NCI-H774 (cell line): ENCODE data around the gene GSTM1.
"Not testable (repeated sequence)": the region's sequence is repeated elsewhere in the genome, so short reads cannot be mapped to it uniquely, and the experiment has no call there.

Experiments used
- DNase-seq: peaks from one replicate; lab custom pipeline; 2025; lab: John Stamatoyannopoulos, UW

Gene GSTM1

GRCh38 chr1:109697861-109698260 lies 10.2 kb downstream of the GSTM1 start:
- not testable (repeated sequence) for DNase-seq

GRCh38 chr1:109702940-109703339 lies 15.3 kb downstream of the GSTM1 start:
- not testable (repeated sequence) for DNase-seq

- no peak for DNase-seq
These were observed 16.6 kb downstream of the GSTM1 start for GRCh38 chr1:109704173-109704572.

GRCh38 chr1:109705411-109705810 lies 17.8 kb downstream of the GSTM1 start:
- no peak for DNase-seq

- DNase-seq: not testable (repeated sequence)
These were observed 21.3 kb downstream of the GSTM1 start for GRCh38 chr1:109708949-109709348.

- DNase-seq: not testable (repeated sequence)
These were observed 22.2 kb downstream of the GSTM1 start for GRCh38 chr1:109709822-109710221.

- not testable (repeated sequence) for DNase-seq
These were observed 24.1 kb downstream of the GSTM1 start, which contains the start of gene GSTM5 for GRCh38 chr1:109711593-109712320. GSTM5 (plus strand) TSS chr1:109712251; CDS start chr1:109712313, 62 bp downstream.

- DNase-seq: no peak
These were observed 24.8 kb downstream of the GSTM1 start for GRCh38 chr1:109712321-109712864.

GRCh38 chr1:109713636-109714035 lies 26.0 kb downstream of the GSTM1 start:
- no peak for DNase-seq

GRCh38 chr1:109714661-109715372 lies 27.2 kb downstream of the GSTM1 start:
- no peak for DNase-seq

GRCh38 chr1:109716121-109716520 lies 28.5 kb downstream of the GSTM1 start:
- DNase-seq: no peak

GRCh38 chr1:109716570-109717090 lies 29.0 kb downstream of the GSTM1 start:
- DNase-seq: no peak

- DNase-seq: no peak
These were observed 30.1 kb downstream of the GSTM1 start for GRCh38 chr1:109717729-109718128.

GRCh38 chr1:109718495-109718894 lies 30.9 kb downstream of the GSTM1 start:
- no peak for DNase-seq

GRCh38 chr1:109719337-109719837 lies 31.8 kb downstream of the GSTM1 start:
- no peak for DNase-seq

GRCh38 chr1:109721042-109721441 lies 33.4 kb downstream of the GSTM1 start:
- no peak for DNase-seq

- no peak for DNase-seq
These were observed 34.4 kb downstream of the GSTM1 start for GRCh38 chr1:109721971-109722370.

GRCh38 chr1:109722908-109723691 lies 35.5 kb downstream of the GSTM1 start:
- DNase-seq: no peak

- no peak for DNase-seq
These were observed 37.3 kb downstream of the GSTM1 start for GRCh38 chr1:109724933-109725332.

- no peak for DNase-seq
These were observed 37.9 kb downstream of the GSTM1 start for GRCh38 chr1:109725510-109725909.

GRCh38 chr1:109726007-109726406 lies 38.4 kb downstream of the GSTM1 start:
- no peak for DNase-seq
